OCI-LY3 (cell line): ENCODE measurements around the gene KCNMA1.

Source experiments
- H2AFZ ChIP-seq: fragments of 200-600, 300-600 bp; shearing (Covaris generic); 2 replicates; pipeline ENCODE4 v1.6.0; 2014; ENCODE audit warnings: antibody characterized with exemption, low read depth, low read length
- H3K27ac ChIP-seq: fragments of 200-600, 300-600 bp; sonication (generic); 2 replicates; pipeline ENCODE4 v1.5.1; 2014; ENCODE audit warnings: mild to moderate bottlenecking, low read length, moderate library complexity, mixed read lengths
- H3K27me3 ChIP-seq: fragments of 200-600, 300-600 bp; sonication (generic); 2 replicates; pipeline ENCODE4 v1.6.1; 2014; ENCODE audit warnings: low read depth, low read length, mixed read lengths
- H3K36me3 ChIP-seq: fragments of 200-600, 300-600 bp; sonication (generic); replicated peaks from 2 replicates; pipeline ENCODE3; 2014; ENCODE audit warnings: low read depth, low read length, mixed read lengths
- H3K4me1 ChIP-seq: fragments of 300-600, 200-600 bp; sonication (generic); 2 replicates; pipeline ENCODE4 v1.6.1; 2014; ENCODE audit warnings: low read length, mixed read lengths
- H3K4me2 ChIP-seq: fragments of 200-600, 300-600 bp; sonication (generic); 2 replicates; pipeline ENCODE4 v1.6.1; 2014; ENCODE audit warnings: low read length, mixed read lengths
- H3K4me3 ChIP-seq: fragments of 300-600, 200-600 bp; sonication (generic); 2 replicates; pipeline ENCODE4 v1.5.1; 2014; ENCODE audit warnings: antibody characterized with exemption, mild to moderate bottlenecking, low read length, moderate library complexity
- H3K79me2 ChIP-seq: fragments of 300-600, 200-600 bp; shearing (Covaris generic); 2 replicates; pipeline ENCODE4 v1.6.1; 2014; ENCODE audit warnings: mild to moderate bottlenecking, low read length, mixed read lengths
- H3K9ac ChIP-seq: fragments of 300-600, 200-600 bp; shearing (Covaris generic); 2 replicates; pipeline ENCODE4 v1.6.0; 2014; ENCODE audit warnings: mild to moderate bottlenecking, low read length, moderate library complexity
- H3K9me3 ChIP-seq: fragments of 200-600, 300-600 bp; shearing (Covaris generic); 2 replicates; pipeline ENCODE4 v1.6.1; 2014; ENCODE audit warnings: low read length, mixed read lengths; ENCODE audit not compliant: insufficient read depth
- H4K20me1 ChIP-seq: fragments of 200-600, 300-600 bp; sonication (generic); 2 replicates; pipeline ENCODE4 v1.6.1; 2016; ENCODE audit warnings: low read length, mixed read lengths; ENCODE audit not compliant: insufficient read depth
- EZH2phosphoT487 ChIP-seq: fragments of 200-600 bp; shearing (Covaris generic); IDR thresholded peaks from 2 replicates; pipeline ENCODE4 v1.6.1; 2018; ENCODE audit warnings: antibody characterized with exemption, mixed run types, low read depth
- TF ChIP-seq, protein P1 (sequence below): fragments of 200-600, 300-600 bp; sonication (generic); IDR thresholded peaks from 2 replicates; pipeline ENCODE4 v1.5.1; 2014; ENCODE audit warnings: antibody characterized with exemption, low read length, low read depth

KCNMA1 gene

GRCh38 chr10:77016855-77017254 is 620.8 kb downstream of the KCNMA1 start:
- no peak overlapping the region for H3K9ac ChIP-seq
- H3K27ac ChIP-seq: no peak overlapping the region

GRCh38 chr10:77016278-77016815 is 621.3 kb downstream of the KCNMA1 start:
- Histone ChIP-seq H3K9ac (no peak overlapping the region), H3K4me3 (no peak overlapping the region), H3K36me3 (peaks cover 6% of the 10 kb centered on the region), H3K9me3 (no peaks in the 10 kb centered on the region), H3K27ac (no peak overlapping the region), H3K4me1 (no peaks in the 10 kb centered on the region), H3K27me3 (no peaks in the 10 kb centered on the region), H2AFZ (no peak overlapping the region), H3K79me2 (no peaks in the 10 kb centered on the region), H3K4me2 (no peak overlapping the region), H4K20me1 (no peaks in the 10 kb centered on the region)
- no peak for TF ChIP-seq EZH2phosphoT487
- TF ChIP-seq, protein P1, sequence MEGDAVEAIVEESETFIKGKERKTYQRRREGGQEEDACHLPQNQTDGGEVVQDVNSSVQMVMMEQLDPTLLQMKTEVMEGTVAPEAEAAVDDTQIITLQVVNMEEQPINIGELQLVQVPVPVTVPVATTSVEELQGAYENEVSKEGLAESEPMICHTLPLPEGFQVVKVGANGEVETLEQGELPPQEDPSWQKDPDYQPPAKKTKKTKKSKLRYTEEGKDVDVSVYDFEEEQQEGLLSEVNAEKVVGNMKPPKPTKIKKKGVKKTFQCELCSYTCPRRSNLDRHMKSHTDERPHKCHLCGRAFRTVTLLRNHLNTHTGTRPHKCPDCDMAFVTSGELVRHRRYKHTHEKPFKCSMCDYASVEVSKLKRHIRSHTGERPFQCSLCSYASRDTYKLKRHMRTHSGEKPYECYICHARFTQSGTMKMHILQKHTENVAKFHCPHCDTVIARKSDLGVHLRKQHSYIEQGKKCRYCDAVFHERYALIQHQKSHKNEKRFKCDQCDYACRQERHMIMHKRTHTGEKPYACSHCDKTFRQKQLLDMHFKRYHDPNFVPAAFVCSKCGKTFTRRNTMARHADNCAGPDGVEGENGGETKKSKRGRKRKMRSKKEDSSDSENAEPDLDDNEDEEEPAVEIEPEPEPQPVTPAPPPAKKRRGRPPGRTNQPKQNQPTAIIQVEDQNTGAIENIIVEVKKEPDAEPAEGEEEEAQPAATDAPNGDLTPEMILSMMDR: no peak

More at GRCh38 chr10:77016855-77017254, 620.8 kb downstream of the KCNMA1 start:
- Histone ChIP-seq H3K79me2 (no peaks in the 10 kb centered on the region), H3K9me3 (no peaks in the 10 kb centered on the region), H3K4me3 (no peak overlapping the region), H3K4me2 (no peak overlapping the region), H4K20me1 (no peaks in the 10 kb centered on the region), H3K36me3 (peaks cover 6% of the 10 kb centered on the region), H2AFZ (no peak overlapping the region), H3K4me1 (no peaks in the 10 kb centered on the region), H3K27me3 (no peaks in the 10 kb centered on the region)
- TF ChIP-seq EZH2phosphoT487: no peak

- H3K9ac ChIP-seq: no peak overlapping the region
- no peaks in the 10 kb centered on the region for H3K79me2 ChIP-seq
- H3K4me3 ChIP-seq: no peak overlapping the region
- peaks cover 8% of the 10 kb centered on the region for H3K4me1 ChIP-seq
- no peak overlapping the region for H2AFZ ChIP-seq
- TF ChIP-seq, protein P1: no peak
- no peak for TF ChIP-seq EZH2phosphoT487
- no peaks in the 10 kb centered on the region for H3K27me3 ChIP-seq
- no peak overlapping the region for H3K4me2 ChIP-seq
- H3K9me3 ChIP-seq: no peaks in the 10 kb centered on the region
- H4K20me1 ChIP-seq: no peaks in the 10 kb centered on the region
- H3K36me3 ChIP-seq: peaks cover 6% of the 10 kb centered on the region
- no peak overlapping the region for H3K27ac ChIP-seq
These were observed 622.2 kb downstream of the KCNMA1 start for GRCh38 chr10:77015360-77015759.

DNA sequence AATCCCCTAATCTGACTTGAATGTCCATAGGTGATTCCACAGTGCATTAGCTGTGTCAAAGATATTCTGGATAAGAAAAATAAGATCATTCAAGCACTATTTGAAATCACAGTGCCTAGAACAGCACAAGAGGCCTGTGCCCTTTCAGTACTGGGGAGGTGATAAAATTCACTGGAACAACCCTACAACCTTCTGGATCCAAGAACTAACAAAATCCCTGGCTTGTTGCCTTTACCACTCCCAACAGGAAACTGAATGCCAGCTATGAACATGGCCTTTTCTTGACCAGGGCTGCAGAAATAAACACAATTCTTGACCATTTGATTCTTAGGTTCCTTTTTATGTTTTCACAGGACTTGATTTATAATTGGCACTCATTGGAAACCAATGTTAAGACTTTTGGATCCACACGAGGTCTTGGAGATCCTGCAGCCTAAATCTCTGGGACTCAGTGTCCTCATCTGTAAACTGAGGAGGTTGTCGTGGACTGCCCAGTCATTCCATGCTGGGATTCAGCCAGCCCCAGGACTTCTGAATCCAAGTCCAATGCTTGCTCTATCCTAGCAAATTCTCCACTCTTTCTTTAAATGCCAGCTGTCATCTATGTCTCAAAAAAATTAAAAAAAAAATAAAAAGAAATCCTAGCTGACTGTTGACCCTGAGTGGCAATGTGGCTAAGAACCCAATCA is 624.7 kb downstream of the KCNMA1 start:
- Histone ChIP-seq H3K9me3 (no peaks in the 10 kb centered on the region), H3K27me3 (no peaks in the 10 kb centered on the region), H3K9ac (no peak overlapping the region), H3K36me3 (peaks cover 7% of the 10 kb centered on the region), H3K4me3 (no peak overlapping the region), H3K4me2 (no peak overlapping the region), H4K20me1 (no peaks in the 10 kb centered on the region), H3K79me2 (no peaks in the 10 kb centered on the region), H2AFZ (no peak overlapping the region), H3K4me1 (peaks cover 15% of the 10 kb centered on the region), H3K27ac (no peak overlapping the region)
- TF ChIP-seq EZH2phosphoT487: no peak
- TF ChIP-seq, protein P1: no peak
